Activated CD8-positive, alpha-beta memory T cell treated with anti-CD3 and anti-CD28 coated beads for 36 hours (primary cell): ENCODE results near the gene DIP2B. TPM values are rescaled to one million over a fixed set of nuclear protein-coding genes. Genes with fewer than 3 reads are reported as not detected.

Experiments
- CTCF ChIA-PET: fragments of 350-600 bp; sonication (Branson Sonifier 250); formaldehyde crosslinking; loops from one replicate; lab custom pipeline; 2021; ENCODE audit warnings: antibody characterized with exemption; lab: Charles Lee
- POLR2A ChIA-PET: fragments of 350-600 bp; sonication (Branson Sonifier 250); formaldehyde crosslinking; loops from one replicate; lab custom pipeline; 2021; ENCODE audit warnings: antibody characterized with exemption; lab: Charles Lee
- total RNA-seq, 2 experiments: library from RNA; stranded (reverse); gene quantifications; one replicate each; pipeline ENCODE4 v1.2.3, GENCODE V29; 2021

DIP2B gene
- total RNA-seq, 2 experiments from 2014 or later: 21.7 to 22.2 TPM

DNA sequence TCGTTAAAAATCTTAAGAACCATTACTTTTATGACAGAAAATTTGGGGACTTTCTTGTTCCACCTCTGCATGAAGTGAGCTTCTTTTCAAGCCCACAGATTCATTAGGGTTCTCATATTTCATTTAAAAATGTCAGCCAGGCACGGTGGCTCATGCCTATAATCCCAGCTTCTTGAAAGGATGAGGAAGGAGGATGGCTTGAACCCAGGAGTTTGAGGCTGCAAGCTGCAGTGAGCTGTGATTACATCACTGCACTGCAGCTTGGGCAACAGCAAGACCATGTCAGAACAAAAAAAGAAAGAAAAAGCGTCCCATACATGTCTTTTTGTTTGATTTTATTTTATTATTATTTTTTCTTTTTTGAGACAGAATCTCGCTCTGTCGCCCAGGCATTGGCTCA, 215.7 kb downstream of the DIP2B start:
- ChIA-PET CTCF (interaction anchor here (0.7 kb wide), 1 partner anchor 545 kb away, joined by 3 read pairs; no protein-coding TSS in a partner anchor), POLR2A (no interaction called here)

GRCh38 chr12:50723865-50724264, 219.1 kb downstream of the DIP2B start:
- ChIA-PET CTCF (no interaction called here), POLR2A (no interaction called here)

- ChIA-PET CTCF (interaction anchor here (1.4 kb wide), 1 partner anchor 9 kb away, joined by 4 read pairs; no protein-coding TSS in a partner anchor), POLR2A (no interaction called here)
Measured at GRCh38 chr12:50725011-50725942, 220.5 kb downstream of the DIP2B start.

DNA sequence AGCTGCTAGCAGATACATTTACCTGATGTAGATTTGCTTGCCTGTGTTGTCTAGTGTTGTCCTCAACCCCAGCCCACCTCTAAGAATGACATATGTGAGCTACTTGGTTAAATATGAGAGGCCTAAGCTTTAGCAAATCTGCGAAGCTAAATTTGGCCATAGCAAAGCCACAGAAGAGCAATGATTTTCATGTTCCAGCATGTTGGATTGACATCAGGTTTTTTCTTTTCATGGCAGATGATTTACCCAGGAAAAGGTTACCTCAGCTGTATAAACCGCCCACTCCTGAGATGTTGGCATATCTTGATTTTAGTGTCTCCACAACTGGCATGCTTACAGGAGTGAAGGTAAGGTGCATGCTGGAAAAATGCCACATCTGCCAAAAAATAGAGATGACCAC, 222.7 kb downstream of the DIP2B start:
- POLR2A ChIA-PET: interaction anchor here (0.6 kb wide), 1 partner anchor 199 kb away, joined by 6 read pairs; no protein-coding TSS in a partner anchor
- CTCF ChIA-PET: no interaction called here

DNA sequence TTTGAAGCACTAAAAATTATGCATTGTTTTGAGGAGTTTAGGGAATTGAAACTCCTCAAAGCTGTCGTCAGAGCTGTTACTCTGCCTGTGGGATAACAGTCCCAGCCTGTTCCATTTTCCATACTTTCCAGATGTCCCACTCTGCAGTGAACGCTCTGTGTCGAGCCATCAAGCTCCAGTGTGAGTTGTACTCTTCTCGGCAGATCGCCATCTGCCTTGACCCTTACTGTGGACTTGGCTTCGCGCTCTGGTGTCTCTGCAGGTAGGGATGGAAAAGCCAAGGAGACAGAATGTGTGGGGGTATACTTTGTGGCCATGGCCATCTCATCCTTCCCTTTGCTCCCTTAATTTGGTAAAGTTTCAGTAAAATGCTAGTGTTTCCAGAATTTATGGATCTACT, 223.6 kb downstream of the DIP2B start:
- POLR2A ChIA-PET: no interaction called here
- CTCF ChIA-PET: no interaction called here

- POLR2A ChIA-PET: no interaction called here
- CTCF ChIA-PET: no interaction called here
Measured at GRCh38 chr12:50728841-50729240, 224.1 kb downstream of the DIP2B start.

GRCh38 chr12:50732591-50732990, 227.8 kb downstream of the DIP2B start:
- ChIA-PET CTCF (no interaction called here), POLR2A (no interaction called here)

GRCh38 chr12:50733706-50734105, 228.9 kb downstream of the DIP2B start:
- CTCF ChIA-PET: no interaction called here

GRCh38 chr12:50734409-50735263, 229.9 kb downstream of the DIP2B start:
- CTCF ChIA-PET: interaction anchor here (1.6 kb wide), 1 partner anchor 10 kb away, joined by 4 read pairs; no protein-coding TSS in a partner anchor
- POLR2A ChIA-PET: no interaction called here

More at GRCh38 chr12:50733706-50734105, 228.9 kb downstream of the DIP2B start:
- POLR2A ChIA-PET: no interaction called here

- ChIA-PET POLR2A (no interaction called here), CTCF (interaction anchor here (0.6 kb wide), 1 partner anchor 610 kb away, joined by 3 read pairs; no protein-coding TSS in a partner anchor)
Measured at GRCh38 chr12:50739611-50740010, 234.8 kb downstream of the DIP2B start.

GRCh38 chr12:50740307-50740706, 235.5 kb downstream of the DIP2B start:
- POLR2A ChIA-PET: interaction anchor here (0.6 kb wide), 1 partner anchor 43 kb away, joined by 3 read pairs; no protein-coding TSS in a partner anchor
- CTCF ChIA-PET: no interaction called here

GRCh38 chr12:50742776-50743175, 238.0 kb downstream of the DIP2B start:
- POLR2A ChIA-PET: no interaction called here
- CTCF ChIA-PET: no interaction called here

- POLR2A ChIA-PET: no interaction called here
- CTCF ChIA-PET: no interaction called here
Measured at GRCh38 chr12:50745861-50746260, 241.1 kb downstream of the DIP2B start.

- ChIA-PET CTCF (no interaction called here), POLR2A (no interaction called here)
Measured at GRCh38 chr12:50746431-50746830, 241.6 kb downstream of the DIP2B start.

- ChIA-PET CTCF (no interaction called here), POLR2A (no interaction called here)
Measured at GRCh38 chr12:50747817-50748216, 243.0 kb downstream of the DIP2B start.

DNA sequence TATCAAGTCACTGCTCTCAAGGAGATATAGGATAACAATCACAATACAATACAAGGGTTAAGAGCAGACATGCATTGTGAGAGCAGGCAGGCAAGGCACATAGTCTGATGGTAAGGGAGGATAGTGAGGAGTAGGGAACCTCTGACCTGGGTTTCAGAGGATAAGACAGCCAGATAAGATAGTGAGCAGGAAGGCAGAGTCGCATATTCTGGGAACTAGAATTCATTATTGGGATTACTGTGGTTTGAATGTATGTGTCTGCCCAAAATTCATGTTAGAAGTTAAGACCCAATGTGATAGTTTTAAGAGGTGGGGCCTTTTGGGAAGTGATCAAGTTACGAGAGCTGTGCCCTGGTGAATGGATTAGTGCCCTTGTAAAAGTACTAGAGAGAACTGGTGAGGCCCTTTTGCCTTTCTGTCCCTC, 244.7 kb downstream of the DIP2B start:
- ChIA-PET CTCF (no interaction called here), POLR2A (no interaction called here)

DNA sequence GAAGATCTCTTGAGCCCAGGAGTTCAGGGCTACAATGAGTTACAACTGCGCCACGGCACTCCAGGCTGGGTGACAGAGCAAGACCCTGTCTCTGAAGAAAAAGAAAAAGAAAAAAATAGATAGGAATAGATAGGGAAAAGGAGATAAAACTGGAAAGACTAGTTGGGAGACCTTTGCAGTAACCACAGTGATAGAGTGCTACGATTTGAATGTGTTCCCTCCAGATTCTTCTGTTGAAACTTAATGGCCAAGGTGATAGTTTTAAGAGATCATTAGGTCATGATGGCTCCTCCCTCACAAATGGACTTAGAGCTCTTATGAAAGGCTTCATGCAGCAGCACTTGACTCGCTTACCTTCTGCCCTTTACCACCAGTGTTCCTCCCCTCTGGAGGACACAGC, 245.6 kb downstream of the DIP2B start:
- CTCF ChIA-PET: no interaction called here
- POLR2A ChIA-PET: no interaction called here

DNA sequence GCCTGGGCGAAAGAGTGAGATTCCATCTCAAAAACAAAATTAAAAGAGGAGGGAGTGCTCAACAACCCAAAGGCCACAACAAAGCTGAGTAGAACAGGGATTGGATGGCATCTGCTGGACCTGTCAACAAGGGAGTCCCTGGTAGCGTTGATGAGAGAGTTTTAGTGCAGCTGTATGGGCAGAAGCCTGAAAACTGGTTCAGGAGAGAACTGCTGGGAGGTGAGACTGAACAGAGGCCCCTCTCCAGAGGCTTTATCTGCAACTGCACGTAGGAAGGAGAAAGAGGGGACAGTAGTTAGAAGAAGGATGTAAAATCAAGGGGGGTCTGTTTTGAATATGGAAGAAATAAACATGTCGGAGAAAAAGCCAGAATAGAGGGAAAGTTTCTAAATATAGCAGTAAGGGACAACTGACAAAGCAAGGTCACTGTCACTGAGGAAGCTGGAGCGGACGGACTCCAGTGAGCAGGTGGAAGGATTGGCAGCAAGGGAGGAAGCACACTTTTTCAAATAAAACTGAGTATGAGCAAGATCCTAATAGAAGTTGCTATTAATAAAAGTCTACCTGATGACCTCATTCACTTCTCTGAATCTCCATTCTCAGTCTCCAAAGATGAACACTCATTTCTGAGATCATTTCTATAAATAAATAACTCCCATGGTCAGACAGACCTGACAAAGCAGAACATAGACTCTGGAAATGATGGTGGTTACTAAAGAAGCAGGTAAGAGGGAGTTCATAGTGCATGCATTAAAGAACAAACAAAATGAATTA, 247.3 kb downstream of the DIP2B start:
- ChIA-PET CTCF (no interaction called here), POLR2A (no interaction called here)

- POLR2A ChIA-PET: no interaction called here
- CTCF ChIA-PET: no interaction called here
Measured at GRCh38 chr12:50753232-50753769, 248.5 kb downstream of the DIP2B start.
